HL-60 (cell line): ENCODE results near the gene YWHAG.

Experiments
- CTCF ChIP-seq: IDR thresholded peaks from one replicate; pipeline ENCODE4 v1.5.1; 2011; ENCODE audit warnings: low read length, control low read depth, inconsistent platforms; ENCODE audit not compliant: insufficient read depth
- POLR2AphosphoS5 ChIP-seq: IDR thresholded peaks from 2 replicates; pipeline ENCODE4 v1.6.1; 2012; ENCODE audit warnings: low read depth

- no peak for TF ChIP-seq CTCF
- no peak for TF ChIP-seq POLR2AphosphoS5
Measured at GRCh38 chr7:76282344-76283253, 76.2 kb downstream of the YWHAG start.
